ENCODE measurements around the gene GIMAP6.

- TF ChIP-seq CTCF (IDR thresholded peaks at IDR 0.05) (no peak), POLR2A (IDR thresholded peaks at IDR 0.05) (no peak), EP300 (IDR thresholded peaks at IDR 0.05) (no peak)
Measured at GRCh38 chr7:150580638-150581394, 51.4 kb downstream of the GIMAP6 start.

All from ovary (tissue), 3 donors.